GM21717 (cell line): Measurements from ENCODE around the gene RASEF.

Source experiments
- ATAC-seq: cut with Tn5 transposase; IDR thresholded peaks from one replicate; pipeline ENCODE4 v1.9.1; 2021; ENCODE audit warnings: mild to moderate bottlenecking, moderate library complexity; ENCODE audit not compliant: unreplicated experiment

The RASEF gene

GRCh38 chr9:83059417-83059816 is 3.5 kb downstream of the RASEF start:
- no peak for ATAC-seq

- ATAC-seq: no peak
Measured at GRCh38 chr9:83056911-83057310, 6.0 kb downstream of the RASEF start.

- no peak for ATAC-seq
Measured at GRCh38 chr9:83056174-83056573, 6.8 kb downstream of the RASEF start.

GRCh38 chr9:83047839-83048775 is 14.8 kb downstream of the RASEF start:
- no peak for ATAC-seq

- no peak for ATAC-seq
Measured at GRCh38 chr9:83043597-83043996, 19.3 kb downstream of the RASEF start.

GRCh38 chr9:83041771-83042170 is 21.2 kb downstream of the RASEF start:
- no peak for ATAC-seq

- no peak for ATAC-seq
Measured at GRCh38 chr9:83039303-83039702, 23.6 kb downstream of the RASEF start.

- ATAC-seq: no peak
Measured at GRCh38 chr9:83036043-83036442, 26.9 kb downstream of the RASEF start.

- no peak for ATAC-seq
Measured at GRCh38 chr9:83035143-83035542, 27.8 kb downstream of the RASEF start.

- ATAC-seq: no peak
Measured at GRCh38 chr9:83034587-83034986, 28.4 kb downstream of the RASEF start.

- no peak for ATAC-seq
Measured at GRCh38 chr9:83034026-83034425, 28.9 kb downstream of the RASEF start.

GRCh38 chr9:83032065-83032625 is 30.8 kb downstream of the RASEF start:
- ATAC-seq: no peak

- ATAC-seq: no peak
Measured at GRCh38 chr9:83030391-83031107, 32.4 kb downstream of the RASEF start.

- no peak for ATAC-seq
Measured at GRCh38 chr9:83029531-83030137, 33.3 kb downstream of the RASEF start.

GRCh38 chr9:83027153-83027891 is 35.6 kb downstream of the RASEF start:
- ATAC-seq: no peak

- ATAC-seq: no peak
Measured at GRCh38 chr9:83024506-83025125, 38.3 kb downstream of the RASEF start.

- no peak for ATAC-seq
Measured at GRCh38 chr9:83023151-83023550, 39.8 kb downstream of the RASEF start.

- no peak for ATAC-seq
Measured at GRCh38 chr9:83020864-83021263, 42.1 kb downstream of the RASEF start.

GRCh38 chr9:83020327-83020726 is 42.6 kb downstream of the RASEF start:
- no peak for ATAC-seq

- ATAC-seq: no peak
Measured at GRCh38 chr9:83019246-83019645, 43.7 kb downstream of the RASEF start.
